Measurements from ENCODE around the gene RASGEF1B. TPM values are rescaled to one million over a fixed set of nuclear protein-coding genes. Genes with fewer than 3 reads are reported as not detected.

Gene RASGEF1B
- total RNA-seq, 1 experiment from 2014 or later, result 6.9 TPM

GRCh38 chr4:81380437-81380836 is 91.3 kb downstream of the RASGEF1B start (continued):
- TF ChIP-seq E2F1 (CRISPR knock-in tag; IDR thresholded peaks at IDR 0.05), result no peak

- DNase-seq (ENCODE audit: low spot score) (no peak), ATAC-seq (no peak)
- CTCF ChIA-PET, result no interaction called here
- Mint-ChIP-seq H3K36me3 (no peaks in the 10 kb centered on the region), H3K9me3 (no peaks in the 10 kb centered on the region; the same call in 1 of the 2 replicates), H3K4me3 (no peak overlapping the region), H3K4me1 (no peaks in the 10 kb centered on the region), H3K27ac (no peak overlapping the region), H3K27me3 (ENCODE audit: low read depth) (peaks cover under 1% of the 10 kb centered on the region; the same call in 1 of the 2 replicates)
- POLR2A ChIA-PET, result interaction anchor here (0.6 kb wide), 1 partner anchor 456 kb away, joined by 3 read pairs; no protein-coding TSS in a partner anchor
- TF ChIP-seq SMAD3 (CRISPR knock-in tag; IDR thresholded peaks at IDR 0.05; ENCODE audit: borderline replicate concordance) (no peak), PREB (CRISPR knock-in tag; IDR thresholded peaks at IDR 0.05; ENCODE audit: borderline replicate concordance) (no peak), ATF3 (CRISPR knock-in tag; conservative IDR thresholded peaks at IDR 0.05) (no peak), ATF2 (CRISPR knock-in tag; IDR thresholded peaks at IDR 0.05; ENCODE audit: borderline replicate concordance, low read depth) (no peak), ZNF138 (CRISPR knock-in tag; conservative IDR thresholded peaks at IDR 0.05) (no peak), ATF1 (CRISPR knock-in tag; IDR thresholded peaks at IDR 0.05) (no peak), ZBTB21 (CRISPR knock-in tag; IDR thresholded peaks at IDR 0.05; ENCODE audit: borderline replicate concordance) (no peak), NR2C2 (CRISPR knock-in tag; IDR thresholded peaks at IDR 0.05) (no peak)
These were observed 93.3 kb downstream of the RASGEF1B start for GRCh38 chr4:81378386-81378785.

GRCh38 chr4:81377191-81377590 is 94.5 kb downstream of the RASGEF1B start:
- DNase-seq (ENCODE audit: low spot score) (no peak), ATAC-seq (no peak)
- POLR2A ChIA-PET, result no interaction called here
- CTCF ChIA-PET, result no interaction called here
- Mint-ChIP-seq H3K4me1 (no peaks in the 10 kb centered on the region), H3K27ac (no peak overlapping the region), H3K27me3 (ENCODE audit: low read depth) (no peaks in the 10 kb centered on the region), H3K9me3 (no peaks in the 10 kb centered on the region), H3K36me3 (no peaks in the 10 kb centered on the region), H3K4me3 (no peak overlapping the region)
- TF ChIP-seq NFE2L1 (CRISPR knock-in tag; IDR thresholded peaks at IDR 0.05) (no peak), ERG (CRISPR knock-in tag; IDR thresholded peaks at IDR 0.05) (no peak), USF1 (CRISPR knock-in tag; IDR thresholded peaks at IDR 0.05) (no peak), HMGA2 (CRISPR knock-in tag; IDR thresholded peaks at IDR 0.05) (no peak), ATF6 (CRISPR knock-in tag; IDR thresholded peaks at IDR 0.05) (no peak), ETV6 (CRISPR knock-in tag; IDR thresholded peaks at IDR 0.05) (no peak), ZNF232 (CRISPR knock-in tag; IDR thresholded peaks at IDR 0.05) (no peak), ATF1 (CRISPR knock-in tag; IDR thresholded peaks at IDR 0.05) (no peak), GRHL2 (CRISPR knock-in tag; IDR thresholded peaks at IDR 0.05; ENCODE audit: insufficient replicate concordance, severe bottlenecking) (no peak), ZNF317 (CRISPR knock-in tag; IDR thresholded peaks at IDR 0.05; ENCODE audit: borderline replicate concordance, low read depth) (no peak), ZMAT4 (CRISPR knock-in tag; IDR thresholded peaks at IDR 0.05) (no peak), CREM (CRISPR knock-in tag; IDR thresholded peaks at IDR 0.05) (no peak), FOXJ3 (CRISPR knock-in tag; IDR thresholded peaks at IDR 0.05; ENCODE audit: borderline replicate concordance) (no peak), ZNF219 (CRISPR knock-in tag; IDR thresholded peaks at IDR 0.05; ENCODE audit: borderline replicate concordance) (no peak), HMGXB4 (CRISPR knock-in tag; IDR thresholded peaks at IDR 0.05) (no peak)

All from WTC11 (cell line).